OCI-LY7 (cell line): Measurements from ENCODE around the gene FAR1. TPM values are rescaled to one million over a fixed set of nuclear protein-coding genes. Genes with fewer than 3 reads are reported as not detected.

Experiments used
- BruUV-seq: library from RNA; stranded (reverse); fragments of 400-500 nt; replicated peaks from 2 replicates; lab custom pipeline; 2021; lab: Mats Ljungman, UMichigan
- CTCF ChIA-PET: fragments of 300-600 bp; sonication (Branson Sonifier 250); formaldehyde crosslinking; loops from one replicate; lab custom pipeline; 2022; ENCODE audit warnings: antibody characterized with exemption; ENCODE audit not compliant: unreplicated experiment; lab: Charles Lee
- POLR2A ChIA-PET: fragments of 300-600 bp; sonication (Branson Sonifier 250); formaldehyde crosslinking; loops from one replicate; lab custom pipeline; 2022; ENCODE audit warnings: antibody characterized with exemption; lab: Charles Lee
- DNase-seq: peaks from one replicate; pipeline ENCODE4 v3.0.0-alpha.2; 2015; ENCODE audit warnings: low spot score
- H2AFZ ChIP-seq: fragments of 200-600 bp; sonication (generic), shearing (Covaris generic); 2 replicates; pipeline ENCODE4 v1.6.1; 2014; ENCODE audit warnings: mild to moderate bottlenecking, antibody characterized with exemption, low read length, moderate library complexity
- H3K27ac ChIP-seq: fragments of 200-600 bp; sonication (generic); 2 replicates; pipeline ENCODE4 v1.5.1; 2014; ENCODE audit warnings: mixed run types, low read depth, mild to moderate bottlenecking, moderate library complexity, low read length, inconsistent platforms; ENCODE audit not compliant: poor library complexity, severe bottlenecking
- H3K36me3 ChIP-seq: fragments of 200-600 bp; sonication (generic); 2 replicates; pipeline ENCODE4 v1.6.1; 2014; ENCODE audit warnings: mild to moderate bottlenecking, antibody characterized with exemption, low read length, moderate library complexity, mixed read lengths; ENCODE audit not compliant: insufficient read depth
- H3K4me1 ChIP-seq: fragments of 200-600 bp; sonication (generic); 2 replicates; pipeline ENCODE4 v1.5.1; 2014; ENCODE audit warnings: mild to moderate bottlenecking, low read length; ENCODE audit not compliant: insufficient read depth, poor library complexity, severe bottlenecking
- H3K4me2 ChIP-seq: fragments of 200-600 bp; sonication (generic); 2 replicates; pipeline ENCODE4 v1.6.1; 2014; ENCODE audit warnings: mild to moderate bottlenecking, low read length
- H3K4me3 ChIP-seq: fragments of 200-600 bp; sonication (generic); 2 replicates; pipeline ENCODE4 v1.5.1; 2014; ENCODE audit warnings: mild to moderate bottlenecking, low read depth, low read length; ENCODE audit not compliant: poor library complexity, severe bottlenecking
- H3K79me2 ChIP-seq: fragments of 200-600 bp; sonication (generic); 2 replicates; pipeline ENCODE4 v1.6.1; 2016; ENCODE audit warnings: low read depth, mild to moderate bottlenecking, low read length, moderate library complexity, mixed read lengths; ENCODE audit not compliant: insufficient read depth
- H3K9me2 ChIP-seq: fragments of 200-600 bp; sonication (generic); 2 replicates; pipeline ENCODE4 v1.6.1; 2016; ENCODE audit warnings: mild to moderate bottlenecking, low read length, mixed read lengths; ENCODE audit not compliant: insufficient read depth
- H3K9me3 ChIP-seq: fragments of 200-600 bp; sonication (generic); 2 replicates; pipeline ENCODE4 v1.6.1; 2014; ENCODE audit warnings: mild to moderate bottlenecking, mixed run types, low read length, mixed read lengths
- H4K20me1 ChIP-seq: fragments of 200-600 bp; sonication (generic); 2 replicates; pipeline ENCODE4 v1.6.1; 2014; ENCODE audit warnings: mild to moderate bottlenecking, antibody characterized with exemption, low read length, moderate library complexity, mixed read lengths; ENCODE audit not compliant: insufficient read depth
- EZH2phosphoT487 ChIP-seq: fragments of 200-600 bp; sonication (generic); IDR thresholded peaks from 2 replicates; pipeline ENCODE4 v1.6.1; 2018; ENCODE audit warnings: low read depth, borderline replicate concordance, mild to moderate bottlenecking, mixed run types, antibody characterized with exemption, low read length, moderate library complexity, mixed read lengths
- intact Hi-C: fragments of 100-400 bp; cut with micrococcal nuclease; formaldehyde crosslinking; loops from one replicate; pipeline ENCODE4 v1.10.0; 2022; ENCODE audit not compliant: unreplicated experiment
- total RNA-seq, 2 experiments: library from RNA; depleted of rRNA in 1 of 2; stranded (reverse); fragments of >200 nt in 1 of 2; shearing (Covaris generic) in 1 of 2; gene quantifications; 2 replicates each; pipeline ENCODE4 v1.2.3, GENCODE V29; 2014 to 2022
- TF ChIP-seq, protein P1 (sequence below): fragments of 200-600 bp; sonication (generic); conservative IDR thresholded peaks from 2 replicates; pipeline ENCODE4 v1.5.1; 2014; ENCODE audit warnings: mild to moderate bottlenecking, antibody characterized with exemption, low read length, moderate library complexity, mixed read lengths

The FAR1 gene
- total RNA-seq, 2 experiments from 2014 or later, result 52.1 to 87.7 TPM

DNA sequence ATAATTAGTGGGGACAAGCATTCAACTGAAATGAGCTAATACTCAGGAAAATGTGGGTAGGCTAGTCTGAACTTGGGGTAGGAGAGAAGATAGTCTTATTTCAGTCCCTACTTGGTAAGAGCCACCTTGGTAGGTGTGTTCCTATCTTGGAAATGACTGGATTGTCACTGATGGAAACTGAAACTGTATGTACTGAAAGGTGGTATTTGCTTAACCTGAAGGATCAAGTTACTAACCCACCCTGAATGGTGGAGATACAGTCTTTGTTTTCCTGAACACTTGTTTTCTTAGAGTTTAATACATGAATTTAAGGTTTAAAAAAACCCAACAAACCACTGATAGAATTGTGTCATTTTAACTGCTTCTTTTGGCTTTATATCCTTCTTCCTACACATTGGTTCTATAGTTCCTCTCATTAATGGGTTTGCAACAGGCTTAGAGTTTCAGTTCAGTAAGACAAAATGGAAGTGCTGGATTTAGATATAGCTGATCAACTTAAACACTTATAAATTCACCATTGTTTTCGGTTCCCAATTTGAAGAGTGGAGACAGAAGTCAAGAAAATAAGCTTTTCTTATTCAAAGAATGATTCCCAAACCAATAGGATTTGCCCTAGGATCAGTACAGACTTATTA is 4.2 kb downstream of the FAR1 start:
- intact Hi-C loops, result no loop called here
- DNase-seq, result no peak
- Histone ChIP-seq H3K4me3 (no peak overlapping the region), H2AFZ (no peak overlapping the region), H3K79me2 (peaks cover 88% of the 10 kb centered on the region), H3K4me1 (peaks cover 35% of the 10 kb centered on the region), H4K20me1 (peaks cover 56% of the 10 kb centered on the region), H3K27ac (no peak overlapping the region), H3K36me3 (peaks cover 54% of the 10 kb centered on the region), H3K9me2 (no peaks in the 10 kb centered on the region), H3K4me2 (peak overlapping the region; percentile 31), H3K9me3 (no peaks in the 10 kb centered on the region; the same call in 1 of the 2 replicates)
- ChIA-PET POLR2A (interaction anchor here (0.6 to 2.5 kb wide), 5 partner anchors 8 to 265 kb away, joined by 3 to 8 read pairs (median 5); no protein-coding TSS in a partner anchor), CTCF (no interaction called here)
- BruUV-seq, result no TSS peak
- TF ChIP-seq, protein P1, sequence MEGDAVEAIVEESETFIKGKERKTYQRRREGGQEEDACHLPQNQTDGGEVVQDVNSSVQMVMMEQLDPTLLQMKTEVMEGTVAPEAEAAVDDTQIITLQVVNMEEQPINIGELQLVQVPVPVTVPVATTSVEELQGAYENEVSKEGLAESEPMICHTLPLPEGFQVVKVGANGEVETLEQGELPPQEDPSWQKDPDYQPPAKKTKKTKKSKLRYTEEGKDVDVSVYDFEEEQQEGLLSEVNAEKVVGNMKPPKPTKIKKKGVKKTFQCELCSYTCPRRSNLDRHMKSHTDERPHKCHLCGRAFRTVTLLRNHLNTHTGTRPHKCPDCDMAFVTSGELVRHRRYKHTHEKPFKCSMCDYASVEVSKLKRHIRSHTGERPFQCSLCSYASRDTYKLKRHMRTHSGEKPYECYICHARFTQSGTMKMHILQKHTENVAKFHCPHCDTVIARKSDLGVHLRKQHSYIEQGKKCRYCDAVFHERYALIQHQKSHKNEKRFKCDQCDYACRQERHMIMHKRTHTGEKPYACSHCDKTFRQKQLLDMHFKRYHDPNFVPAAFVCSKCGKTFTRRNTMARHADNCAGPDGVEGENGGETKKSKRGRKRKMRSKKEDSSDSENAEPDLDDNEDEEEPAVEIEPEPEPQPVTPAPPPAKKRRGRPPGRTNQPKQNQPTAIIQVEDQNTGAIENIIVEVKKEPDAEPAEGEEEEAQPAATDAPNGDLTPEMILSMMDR, result no peak
- no peak for TF ChIP-seq EZH2phosphoT487

DNA sequence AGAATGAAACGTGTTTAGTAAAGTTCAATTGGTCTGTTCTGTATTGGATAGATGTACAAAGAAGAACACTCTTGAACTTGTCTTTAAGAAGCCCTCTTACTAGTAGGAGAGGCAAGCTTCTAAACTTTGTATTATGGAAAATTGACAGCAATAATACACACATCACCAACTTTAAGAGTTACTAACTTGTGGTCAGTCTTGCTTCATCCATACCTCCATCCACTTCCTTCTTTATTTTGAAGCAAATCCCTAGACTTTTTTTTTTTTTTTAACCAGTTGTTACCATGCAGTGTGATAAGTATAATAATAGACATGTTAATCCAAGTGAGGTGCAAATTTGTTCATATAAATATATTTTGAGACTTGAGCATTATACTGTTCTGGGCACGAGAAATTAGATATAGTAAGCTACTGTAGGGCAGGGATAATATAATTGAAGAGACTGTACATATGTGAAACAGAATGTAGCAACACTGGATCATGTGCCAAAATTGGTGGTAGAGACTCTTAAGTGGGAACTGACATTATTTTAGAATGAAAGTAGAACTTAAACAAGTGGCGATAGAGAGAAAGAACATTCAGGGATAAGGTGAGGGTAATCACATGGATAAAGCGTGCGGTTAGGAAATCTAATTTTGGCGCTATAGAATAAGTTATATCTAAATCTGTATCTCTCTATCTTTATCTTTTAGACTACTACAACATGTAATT is 6.5 kb downstream of the FAR1 start:
- Histone ChIP-seq H2AFZ (no peak overlapping the region), H3K4me3 (no peak overlapping the region)

More for the DNA sequence above, 6.5 kb downstream of the FAR1 start:
- POLR2A ChIA-PET, result interaction anchor here (0.6 to 1.6 kb wide), 6 partner anchors 12 to 252 kb away, joined by 3 to 5 read pairs (median 3); no protein-coding TSS in a partner anchor
- intact Hi-C loops, result no loop called here
- no peak for DNase-seq
- H3K4me2 ChIP-seq, result no peak overlapping the region
- TF ChIP-seq, protein P1, result no peak
- TF ChIP-seq EZH2phosphoT487, result no peak
- peaks cover 32% of the 10 kb centered on the region for H3K4me1 ChIP-seq
- peaks cover 62% of the 10 kb centered on the region for H3K36me3 ChIP-seq
- CTCF ChIA-PET, result interaction anchor here (1.4 kb wide), 1 partner anchor 12 kb away, joined by 3 read pairs; no protein-coding TSS in a partner anchor
- H3K27ac ChIP-seq, result no peak overlapping the region
- H4K20me1 ChIP-seq, result peaks cover 58% of the 10 kb centered on the region
- H3K9me2 ChIP-seq, result no peaks in the 10 kb centered on the region
- BruUV-seq, result TSS peak; percentile 1
- H3K79me2 ChIP-seq, result peaks cover 99% of the 10 kb centered on the region
- no peaks in the 10 kb centered on the region; the same call in 1 of the 2 replicates for H3K9me3 ChIP-seq
